Keratinocyte (primary cell): Measurements from ENCODE around the gene NBPF6. TPM values are rescaled to one million over a fixed set of nuclear protein-coding genes. Genes with fewer than 3 reads are reported as not detected.
"Not testable (repeated sequence)": the region's sequence is repeated elsewhere in the genome, so short reads cannot be mapped to it uniquely, and the experiment has no call there.

Experiments
- DNase-seq: peaks from one replicate; pipeline ENCODE4 v3.0.0-alpha.2; 2011; ENCODE audit warnings: low read depth, missing footprints, low spot score
- FAIRE-seq: peaks from 2 replicates; lab custom pipeline; 2011; peaks lifted over from hg19 to GRCh38; lab: Jason Lieb, UNC
- H2AFZ ChIP-seq: 2 replicates; pipeline ENCODE4 v1.6.0; 2012; ENCODE audit warnings: low read length, control low read depth, inconsistent platforms; ENCODE audit not compliant: control insufficient read depth
- H3K27ac ChIP-seq: 2 replicates; pipeline ENCODE4 v1.5.1; 2011; ENCODE audit warnings: low read length; ENCODE audit not compliant: control insufficient read depth, insufficient read depth
- H3K27me3 ChIP-seq: 3 replicates; pipeline ENCODE4 v1.6.0; 2011; ENCODE audit warnings: low read length; ENCODE audit not compliant: control insufficient read depth, insufficient read depth; ENCODE audit errors: extremely low read depth
- H3K36me3 ChIP-seq, 2 experiments: 2 replicates in 1 of 2; 3 replicates in 1 of 2; pipeline ENCODE4 v1.5.1; 2011; ENCODE audit warnings: low read length in 2 of 2, mild to moderate bottlenecking in 1 of 2; ENCODE audit not compliant: control insufficient read depth in 2 of 2, insufficient read depth in 2 of 2; ENCODE audit errors: extremely low read depth in 1 of 2
- H3K4me1 ChIP-seq: 3 replicates; pipeline ENCODE4 v1.5.1; 2011; ENCODE audit warnings: low read length; ENCODE audit not compliant: control insufficient read depth, insufficient read depth; ENCODE audit errors: extremely low read depth
- H3K4me2 ChIP-seq: 3 replicates; pipeline ENCODE4 v1.6.0; 2011; ENCODE audit warnings: low read depth, low read length; ENCODE audit not compliant: control insufficient read depth, insufficient read depth; ENCODE audit errors: extremely low read depth
- H3K4me3 ChIP-seq, 3 experiments: fragments of 200-600 bp in 1 of 3; sonication (generic) in 1 of 3; 2 replicates in 2 of 3; 3 replicates in 1 of 3; pipeline ENCODE4 v1.5.1; 2011 to 2016; ENCODE audit warnings: low read length in 3 of 3, mild to moderate bottlenecking in 3 of 3, control low read depth in 2 of 3, inconsistent platforms in 1 of 3, low read depth in 1 of 3, mixed read lengths in 1 of 3, mixed run types in 1 of 3, moderate library complexity in 1 of 3; ENCODE audit not compliant: control insufficient read depth in 2 of 3, insufficient read depth in 2 of 3; ENCODE audit errors: extremely low read depth in 1 of 3
- H3K79me2 ChIP-seq: 2 replicates; pipeline ENCODE4 v1.6.0; 2012; ENCODE audit warnings: low read length; ENCODE audit not compliant: control insufficient read depth, insufficient read depth
- H3K9ac ChIP-seq: 3 replicates; pipeline ENCODE4 v1.6.0; 2011; ENCODE audit warnings: low read length; ENCODE audit not compliant: control insufficient read depth, insufficient read depth; ENCODE audit errors: extremely low read depth
- H3K9me1 ChIP-seq: 3 replicates; pipeline ENCODE4 v1.6.0; 2011; ENCODE audit warnings: low read length; ENCODE audit not compliant: control insufficient read depth, insufficient read depth; ENCODE audit errors: extremely low read depth
- H3K9me3 ChIP-seq: 2 replicates; pipeline ENCODE4 v1.5.1; 2012; ENCODE audit warnings: low read depth, low read length; ENCODE audit not compliant: control insufficient read depth
- H4K20me1 ChIP-seq: 3 replicates; pipeline ENCODE4 v1.6.0; 2011; ENCODE audit warnings: low read length; ENCODE audit not compliant: control insufficient read depth, insufficient read depth; ENCODE audit errors: extremely low read depth
- dilution Hi-C: fragments of 300-500 bp; cut with MboI; formaldehyde crosslinking; loops from one replicate; pipeline ENCODE4 v1.7.0; 2020; ENCODE audit warnings: low sequenced_read_pairs; ENCODE audit not compliant: extremely low pct_ligation_motif_present
- polyA minus RNA-seq, 3 experiments: library from RNA; depleted of rRNA, polyadenylated mRNA; stranded (reverse); fragments of >200 nt; gene quantifications; 1 replicate in 1 of 3; 2 replicates in 1 of 3; 3 replicates in 1 of 3; pipeline ENCODE4 v1.2.3, GENCODE V29; 2011
- polyA plus RNA-seq, 5 experiments: library from polyadenylated mRNA; depleted of rRNA in 3 of 5; stranded (reverse) in 3 of 5; stranded (forward) in 1 of 5; unstranded in 1 of 5; fragments of >200 nt; gene quantifications; 1 replicate in 1 of 5; 2 replicates in 3 of 5; 3 replicates in 1 of 5; pipeline versions ENCODE4 v1.2.1 to v1.2.3, GENCODE V29; 2011 to 2012; ENCODE audit warnings: missing spikeins in 2 of 5, low read depth in 1 of 5, low replicate concordance in 1 of 5

NBPF6 gene
- polyA plus RNA-seq (not detected in 3 replicates), polyA minus RNA-seq (not detected in 3 replicates)
- polyA plus RNA-seq (2011; ENCODE audit: low read depth): not detected
- polyA plus RNA-seq (2011; cell fraction: cytosol; rRNA removed): not detected in 2 replicates
- polyA plus RNA-seq (2011; cell fraction: nucleus; rRNA removed): not detected in 2 replicates
- polyA plus RNA-seq (2012; ENCODE audit: low replicate concordance): not detected in 2 replicates
- not detected for polyA minus RNA-seq (2011; cell fraction: cytosol; rRNA and poly(A)+ RNA removed)
- not detected in 2 replicates for polyA minus RNA-seq (2011; cell fraction: nucleus; rRNA and poly(A)+ RNA removed)

GRCh38 chr1:108450043-108450442 is at the start of gene NBPF6:
Gene NBPF6 (plus strand): TSS chr1:108450343. CDS start chr1:108450602, 259 bp downstream.
- H3K27ac ChIP-seq, H3K79me2 ChIP-seq, H3K4me2 ChIP-seq, dilution Hi-C loops, H3K4me1 ChIP-seq, H3K36me3 ChIP-seq, H3K9ac ChIP-seq, FAIRE-seq, H2AFZ ChIP-seq, H3K9me3 ChIP-seq, H3K27me3 ChIP-seq, H3K4me3 ChIP-seq, DNase-seq, H3K9me1 ChIP-seq, H4K20me1 ChIP-seq: not testable (repeated sequence)

GRCh38 chr1:108411098-108411833 is 38.9 kb upstream of the NBPF6 start:
- H3K79me2 ChIP-seq, H3K9me1 ChIP-seq, H3K9ac ChIP-seq, H4K20me1 ChIP-seq, H3K4me2 ChIP-seq, H3K27ac ChIP-seq, H3K4me1 ChIP-seq, H3K9me3 ChIP-seq, H2AFZ ChIP-seq, H3K27me3 ChIP-seq, H3K36me3 ChIP-seq, H3K4me3 ChIP-seq, FAIRE-seq, dilution Hi-C loops, DNase-seq: not testable (repeated sequence)

GRCh38 chr1:108420129-108420528 is 30.0 kb upstream of the NBPF6 start:
- H4K20me1 ChIP-seq, H3K4me2 ChIP-seq, H3K9me1 ChIP-seq, H3K79me2 ChIP-seq, H3K9ac ChIP-seq, H3K4me1 ChIP-seq, dilution Hi-C loops, H3K27me3 ChIP-seq, H2AFZ ChIP-seq, H3K4me3 ChIP-seq, H3K9me3 ChIP-seq, H3K27ac ChIP-seq, DNase-seq, FAIRE-seq, H3K36me3 ChIP-seq: not testable (repeated sequence)

- not testable (repeated sequence) for FAIRE-seq
Observed at GRCh38 chr1:108421061-108421916, 28.9 kb upstream of the NBPF6 start.

More at GRCh38 chr1:108421061-108421916, 28.9 kb upstream of the NBPF6 start:
- H4K20me1 ChIP-seq, H3K9me3 ChIP-seq, H3K4me3 ChIP-seq, DNase-seq, H3K9ac ChIP-seq, H3K4me2 ChIP-seq, H3K27ac ChIP-seq, H2AFZ ChIP-seq, dilution Hi-C loops, H3K9me1 ChIP-seq, H3K4me1 ChIP-seq, H3K79me2 ChIP-seq, H3K36me3 ChIP-seq, H3K27me3 ChIP-seq: not testable (repeated sequence)
